Panc1 (cell line): Measurements from ENCODE around the gene CEP128. TPM values are rescaled to one million over a fixed set of nuclear protein-coding genes. Genes with fewer than 3 reads are reported as not detected.

Experiments used
- ATAC-seq: fragments of 200-7000 bp; cut with Tn5 transposase; 2 replicates; pipeline ENCODE4 v1.9.1; 2020; ENCODE audit warnings: mild to moderate bottlenecking, moderate library complexity
- BruUV-seq: library from RNA; stranded (reverse); fragments of 400-500 nt; replicated peaks from 2 replicates; lab custom pipeline; 2021; lab: Mats Ljungman, UMichigan
- CTCF ChIA-PET: fragments of 300-600 bp; sonication (Branson Sonifier 250); formaldehyde crosslinking; loops from one replicate; lab custom pipeline; 2022; ENCODE audit warnings: antibody characterized with exemption; lab: Charles Lee
- POLR2A ChIA-PET: fragments of 300-600 bp; sonication (Branson Sonifier 250); formaldehyde crosslinking; loops from one replicate; lab custom pipeline; 2022; ENCODE audit warnings: antibody characterized with exemption; lab: Charles Lee
- DNase-seq: peaks from one replicate; pipeline ENCODE4 v3.0.0-alpha.2; 2010; ENCODE audit warnings: low read depth, low spot score
- H3K27ac ChIP-seq: 2 replicates; pipeline ENCODE4 v1.5.1; 2011; ENCODE audit warnings: mild to moderate bottlenecking, low read length, inconsistent platforms
- H3K27me3 ChIP-seq: fragments of 200-500 bp; sonication (Bioruptor generic); 2 replicates; pipeline ENCODE4 v1.6.0; 2014; ENCODE audit warnings: low read length, inconsistent platforms; ENCODE audit not compliant: control insufficient read depth, insufficient read depth
- H3K36me3 ChIP-seq: fragments of 200-500 bp; sonication (Bioruptor generic); 2 replicates; pipeline ENCODE4 v1.5.1; 2014; ENCODE audit warnings: inconsistent platforms, mild to moderate bottlenecking, low read length, moderate library complexity; ENCODE audit not compliant: control insufficient read depth, insufficient read depth
- H3K4me1 ChIP-seq: 2 replicates; pipeline ENCODE4 v1.5.1; 2011; ENCODE audit warnings: inconsistent platforms, mild to moderate bottlenecking, low read length, moderate library complexity; ENCODE audit not compliant: control insufficient read depth, insufficient read depth
- H3K4me3 ChIP-seq, 2 experiments: 2 replicates each; pipeline ENCODE4 v1.5.1; 2011 to 2012; ENCODE audit warnings: low read depth in 2 of 2, low read length in 2 of 2, mild to moderate bottlenecking in 2 of 2, inconsistent platforms in 1 of 2, moderate library complexity in 1 of 2
- H3K9me3 ChIP-seq: fragments of 200-500 bp; sonication (Bioruptor generic); 2 replicates; pipeline ENCODE4 v1.5.1; 2014; ENCODE audit warnings: low read depth, mild to moderate bottlenecking, inconsistent platforms, low read length, moderate library complexity; ENCODE audit not compliant: control insufficient read depth, insufficient read depth
- CTCF ChIP-seq: fragments of 450-650 bp; IDR thresholded peaks from 2 replicates; pipeline ENCODE4 v1.5.1; 2017; ENCODE audit warnings: mild to moderate bottlenecking
- POLR2AphosphoS5 ChIP-seq: IDR thresholded peaks from 2 replicates; pipeline ENCODE4 v1.6.1; 2012; ENCODE audit warnings: mild to moderate bottlenecking, low read depth, low read length, moderate library complexity
- SIN3A ChIP-seq: IDR thresholded peaks from 2 replicates; pipeline ENCODE4 v1.6.1; 2012; ENCODE audit warnings: low read depth, mild to moderate bottlenecking, low read length, moderate library complexity, borderline replicate concordance; ENCODE audit not compliant: insufficient read depth
- TCF7L2 ChIP-seq: IDR thresholded peaks from 2 replicates; pipeline ENCODE4 v1.6.1; 2011; ENCODE audit warnings: mild to moderate bottlenecking, low read depth, low read length, inconsistent platforms
- in situ Hi-C: cut with HindIII; loops from 2 replicates; pipeline ENCODE4 v1.10.0; 2016; ENCODE audit warnings: low sequenced_read_pairs, low pct_unique_long_range_greater_than_20kb
- intact Hi-C: fragments of 100-400 bp; cut with micrococcal nuclease; formaldehyde crosslinking; loops from one replicate; pipeline ENCODE4 v1.10.0; 2022; ENCODE audit not compliant: unreplicated experiment
- total RNA-seq: library from RNA; stranded (reverse); gene quantifications from one replicate; pipeline ENCODE4 v1.2.1, GENCODE V29; 2021; ENCODE audit not compliant: unreplicated experiment
- TF ChIP-seq, protein P1 (sequence below), 2 experiments: IDR thresholded peaks; 2 replicates each; pipeline ENCODE4 v1.6.1; 2011 to 2012; ENCODE audit warnings: low read depth in 2 of 2, control low read depth in 1 of 2, low read length in 1 of 2, mild to moderate bottlenecking in 1 of 2, moderate library complexity in 1 of 2; ENCODE audit not compliant: insufficient read depth in 1 of 2

CEP128 gene
- total RNA-seq, 1 experiment from 2014 or later: 9.3 TPM

GRCh38 chr14:80973931-80974641 lies 32.5 kb upstream of the CEP128 start:
- Histone ChIP-seq H3K27me3 (peaks cover 2% of the 10 kb centered on the region), H3K4me3 (no peak overlapping the region), H3K9me3 (no peaks in the 10 kb centered on the region), H3K36me3 (no peaks in the 10 kb centered on the region), H3K4me1 (no peaks in the 10 kb centered on the region), H3K27ac (no peak overlapping the region)
- no peak for ATAC-seq
- TF ChIP-seq CTCF (no peak), TCF7L2 (no peak), SIN3A (no peak), POLR2AphosphoS5 (no peak)
- TF ChIP-seq, protein P1, sequence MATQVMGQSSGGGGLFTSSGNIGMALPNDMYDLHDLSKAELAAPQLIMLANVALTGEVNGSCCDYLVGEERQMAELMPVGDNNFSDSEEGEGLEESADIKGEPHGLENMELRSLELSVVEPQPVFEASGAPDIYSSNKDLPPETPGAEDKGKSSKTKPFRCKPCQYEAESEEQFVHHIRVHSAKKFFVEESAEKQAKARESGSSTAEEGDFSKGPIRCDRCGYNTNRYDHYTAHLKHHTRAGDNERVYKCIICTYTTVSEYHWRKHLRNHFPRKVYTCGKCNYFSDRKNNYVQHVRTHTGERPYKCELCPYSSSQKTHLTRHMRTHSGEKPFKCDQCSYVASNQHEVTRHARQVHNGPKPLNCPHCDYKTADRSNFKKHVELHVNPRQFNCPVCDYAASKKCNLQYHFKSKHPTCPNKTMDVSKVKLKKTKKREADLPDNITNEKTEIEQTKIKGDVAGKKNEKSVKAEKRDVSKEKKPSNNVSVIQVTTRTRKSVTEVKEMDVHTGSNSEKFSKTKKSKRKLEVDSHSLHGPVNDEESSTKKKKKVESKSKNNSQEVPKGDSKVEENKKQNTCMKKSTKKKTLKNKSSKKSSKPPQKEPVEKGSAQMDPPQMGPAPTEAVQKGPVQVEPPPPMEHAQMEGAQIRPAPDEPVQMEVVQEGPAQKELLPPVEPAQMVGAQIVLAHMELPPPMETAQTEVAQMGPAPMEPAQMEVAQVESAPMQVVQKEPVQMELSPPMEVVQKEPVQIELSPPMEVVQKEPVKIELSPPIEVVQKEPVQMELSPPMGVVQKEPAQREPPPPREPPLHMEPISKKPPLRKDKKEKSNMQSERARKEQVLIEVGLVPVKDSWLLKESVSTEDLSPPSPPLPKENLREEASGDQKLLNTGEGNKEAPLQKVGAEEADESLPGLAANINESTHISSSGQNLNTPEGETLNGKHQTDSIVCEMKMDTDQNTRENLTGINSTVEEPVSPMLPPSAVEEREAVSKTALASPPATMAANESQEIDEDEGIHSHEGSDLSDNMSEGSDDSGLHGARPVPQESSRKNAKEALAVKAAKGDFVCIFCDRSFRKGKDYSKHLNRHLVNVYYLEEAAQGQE (IDR thresholded peaks at IDR 0.05; ENCODE audit: insufficient read depth in 1 of 2, low read depth in 2 of 2, low read length in 1 of 2): no peak
- ChIA-PET POLR2A (no interaction called here), CTCF (no interaction called here)
- no TSS peak for BruUV-seq
- intact Hi-C loops (no loop called here), in situ Hi-C loops (no loop called here)
- DNase-seq: no peak

DNA sequence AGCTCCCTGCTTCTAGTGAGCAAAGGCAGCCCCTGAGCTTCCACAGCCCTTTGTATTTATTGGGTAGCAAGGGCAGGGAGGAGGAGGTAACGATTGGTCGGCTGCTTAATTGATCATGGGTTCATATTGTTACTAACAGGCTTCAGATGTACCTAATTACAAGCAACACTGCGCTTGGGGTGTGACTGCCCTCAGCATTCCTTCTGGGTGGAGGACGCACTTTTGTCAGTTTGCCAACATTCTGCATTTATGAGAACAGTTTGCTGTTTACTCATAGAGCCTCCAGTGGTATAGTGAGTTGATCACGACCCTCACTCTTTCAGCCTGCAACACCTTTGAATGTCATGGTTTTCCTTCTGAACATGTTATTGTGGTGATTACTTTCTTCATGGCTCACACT lies 23.5 kb upstream of the CEP128 start:
- peaks cover 2% of the 10 kb centered on the region; the same call in 1 of the 2 replicates for H3K27me3 ChIP-seq
- no peak overlapping the region for H3K4me3 ChIP-seq
- BruUV-seq: no TSS peak
- DNase-seq: no peak
- ChIA-PET CTCF (no interaction called here), POLR2A (no interaction called here)
- H3K27ac ChIP-seq: no peak overlapping the region
- TF ChIP-seq SIN3A (no peak), TCF7L2 (no peak), POLR2AphosphoS5 (no peak), CTCF (no peak)
- TF ChIP-seq, protein P1 (IDR thresholded peaks at IDR 0.05; ENCODE audit: insufficient read depth in 1 of 2, low read depth in 2 of 2, low read length in 1 of 2): no peak
- ATAC-seq: no peak
- H3K9me3 ChIP-seq: no peaks in the 10 kb centered on the region
- in situ Hi-C loops: no loop called here
- intact Hi-C loops: no loop called here
- H3K4me1 ChIP-seq: no peaks in the 10 kb centered on the region
- H3K36me3 ChIP-seq: no peaks in the 10 kb centered on the region
